GM19238 (cell line): Measurements from ENCODE around the gene ACTR6.

ENCODE experiments used
- DNase-seq: peaks from one replicate; pipeline ENCODE4 v3.0.0; 2011; ENCODE audit warnings: low spot score; ENCODE audit not compliant: insufficient read length

Gene ACTR6

GRCh38 chr12:100266585-100266834, 65.9 kb downstream of the ACTR6 start:
- DNase-seq: peak; percentile 83

DNA sequence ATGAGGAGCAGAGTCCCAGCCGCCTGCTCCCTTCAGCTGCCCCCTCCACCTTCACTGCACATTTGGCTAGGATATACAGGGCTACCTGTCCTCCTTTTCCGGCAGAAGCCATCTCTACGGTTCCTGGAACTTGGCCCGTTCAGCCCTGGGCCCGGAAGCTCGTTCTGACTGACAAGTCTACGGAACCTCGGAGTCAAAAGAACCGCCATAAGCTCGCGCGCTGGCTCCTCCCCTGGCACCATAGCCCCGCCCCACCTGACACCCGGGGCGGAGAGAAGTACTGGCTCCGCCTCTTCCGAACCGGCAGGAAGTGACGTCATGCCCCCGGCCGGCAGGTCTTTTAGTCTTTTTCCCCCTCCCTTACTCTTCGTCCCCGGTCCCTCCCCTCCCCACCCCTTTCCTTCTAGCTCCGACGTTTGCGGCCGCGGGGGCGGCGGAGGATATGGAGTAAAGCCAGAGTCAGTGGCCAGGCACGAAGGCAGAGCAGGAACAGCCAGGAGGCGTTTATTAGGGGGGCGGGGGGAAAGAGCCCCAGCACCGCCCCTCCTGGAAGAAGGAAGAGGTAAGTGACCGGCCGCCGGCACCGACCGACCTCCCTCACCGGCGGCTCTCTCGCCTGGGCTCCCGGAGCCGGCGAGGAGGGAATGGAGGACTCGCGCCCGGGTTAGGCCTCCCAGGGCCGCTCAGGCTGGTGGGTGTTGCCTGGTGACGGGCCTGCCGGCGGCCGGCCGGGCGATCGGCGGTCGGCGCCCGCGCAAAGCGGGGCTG, 66.4 kb downstream of the ACTR6 start, which contains the start of the genes DEPDC4 and SCYL2:
Gene DEPDC4 (minus strand): TSS at position 245 of the 768 bp plus-strand sequence. CDS start 3 bp downstream, at position 242.
Gene SCYL2 (plus strand): TSS at position 343 of the 768 bp plus-strand sequence. CDS start 15,794 bp downstream, outside the sequence.
- peak; percentile 68 for DNase-seq

GRCh38 chr12:100267603-100268281, 67.1 kb downstream of the ACTR6 start:
- peak; percentile 2 for DNase-seq

DNA sequence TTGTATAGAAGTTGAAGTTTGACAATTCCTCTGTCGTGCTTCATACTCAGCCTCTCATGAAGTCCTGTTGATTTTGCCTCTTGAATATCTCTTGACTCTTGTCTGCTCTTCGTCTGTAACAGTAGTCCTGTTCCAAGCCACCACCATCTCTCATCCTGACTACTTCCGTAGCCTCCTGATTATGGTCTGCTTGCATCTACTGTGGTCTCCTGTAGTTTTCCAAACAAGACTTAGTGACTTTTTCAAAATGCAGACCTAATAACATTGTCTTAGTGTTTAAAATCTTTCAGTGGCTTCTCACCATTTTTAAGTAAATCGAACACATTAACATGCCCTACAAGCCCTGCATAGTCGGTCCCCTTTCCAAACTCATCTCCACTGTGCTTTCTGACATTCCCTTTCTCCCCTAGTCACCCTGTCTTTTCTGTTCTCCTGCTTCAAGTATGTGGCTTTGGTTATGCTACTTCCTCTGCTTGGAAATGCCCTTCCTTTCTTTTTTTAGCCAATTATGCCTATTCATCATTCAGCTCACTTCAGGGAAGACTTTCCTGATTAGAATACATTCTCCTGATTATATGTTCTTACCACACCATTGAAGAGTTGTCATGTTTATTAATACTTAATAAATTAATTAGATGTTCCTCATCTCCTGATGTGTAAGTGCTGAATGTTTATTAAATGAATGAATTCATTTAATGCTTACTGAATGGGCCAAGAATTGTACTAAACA, 68.4 kb downstream of the ACTR6 start:
- no peak for DNase-seq

DNA sequence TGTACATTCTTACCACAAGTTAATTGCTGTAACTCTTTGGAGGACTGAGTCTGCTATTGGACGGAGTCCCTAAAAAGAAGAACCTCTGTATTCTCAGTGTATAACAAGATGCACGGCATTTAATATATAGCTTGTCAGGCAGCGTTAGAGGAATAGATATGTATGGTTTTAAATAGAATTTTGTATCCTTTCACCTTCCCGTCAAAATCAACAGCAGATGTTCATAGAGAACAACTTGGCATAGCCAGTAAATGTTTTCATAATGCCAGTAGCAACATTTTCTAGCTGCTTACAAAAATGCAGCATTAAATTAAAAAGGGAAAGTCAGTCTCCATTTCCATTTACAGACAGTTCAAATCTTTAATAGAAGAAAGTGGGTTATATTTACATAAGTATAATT, 73.2 kb downstream of the ACTR6 start:
- no peak for DNase-seq
